K562 (cell line): ENCODE data around the gene IFFO2. TPM values are rescaled to one million over a fixed set of nuclear protein-coding genes. Genes with fewer than 3 reads are reported as not detected.

Experiments used
- BRF1 ChIP-seq: IDR thresholded peaks from 3 replicates; pipeline ENCODE4 v1.6.1; 2011; ENCODE audit warnings: borderline replicate concordance, mild to moderate bottlenecking; ENCODE audit not compliant: insufficient read length; ENCODE audit errors: extremely low read depth
- CBX2 ChIP-seq: fragments of 200-600 bp; sonication (generic); IDR thresholded peaks from one replicate; pipeline ENCODE4 v1.6.1; 2012; ENCODE audit warnings: mild to moderate bottlenecking, low read length, inconsistent platforms; ENCODE audit not compliant: insufficient read depth, poor library complexity, severe bottlenecking
- CCAR2 ChIP-seq: fragments of 200-400 bp; formaldehyde crosslinking; IDR thresholded peaks from 2 replicates; pipeline ENCODE4 v1.6.1; 2017; ENCODE audit warnings: mild to moderate bottlenecking, low read depth, low read length
- DPF2 ChIP-seq: fragments of 450-650 bp; IDR thresholded peaks from 2 replicates; pipeline ENCODE4 v1.6.1; 2016
- E2F5 ChIP-seq: sonication (generic); formaldehyde crosslinking; IDR thresholded peaks from 2 replicates; pipeline ENCODE4 v1.8.0; 2022; ENCODE audit warnings: mild to moderate bottlenecking, missing genetic modification reagents
- ELF4 ChIP-seq: fragments of 450-650 bp; formaldehyde crosslinking; IDR thresholded peaks from 2 replicates; pipeline ENCODE4 v1.4.0; 2022; ENCODE audit warnings: missing genetic modification characterization
- FOXA1 ChIP-seq: fragments of 450-650 bp; IDR thresholded peaks from 2 replicates; pipeline ENCODE4 v1.6.1; 2016; ENCODE audit warnings: mild to moderate bottlenecking, borderline replicate concordance
- HDAC2 ChIP-seq: fragments of 450-650 bp; IDR thresholded peaks from 2 replicates; pipeline ENCODE4 v1.6.1; 2016; ENCODE audit warnings: mild to moderate bottlenecking
- MTA1 ChIP-seq: fragments of 450-650 bp; IDR thresholded peaks from 2 replicates; pipeline ENCODE4 v1.6.1; 2017; ENCODE audit warnings: borderline replicate concordance
- MTA2 ChIP-seq: fragments of 450-650 bp; IDR thresholded peaks from 2 replicates; pipeline ENCODE4 v1.6.1; 2016; ENCODE audit warnings: low read depth
- RNF219 ChIP-seq: fragments of 250-450 bp; sonication (Bioruptor Pico); IDR thresholded peaks from 2 replicates; pipeline ENCODE4 v1.5.0; 2022; ENCODE audit warnings: mild to moderate bottlenecking
- SIX5 ChIP-seq, 2 experiments: IDR thresholded peaks; 2 replicates each; pipeline ENCODE4 v1.6.1; 2011; ENCODE audit warnings: low read length in 2 of 2, borderline replicate concordance in 1 of 2, low read depth in 1 of 2, mild to moderate bottlenecking in 1 of 2, moderate library complexity in 1 of 2; ENCODE audit not compliant: insufficient read depth in 1 of 2
- STAG1 ChIP-seq: sonication (generic); formaldehyde crosslinking; IDR thresholded peaks from 2 replicates; pipeline ENCODE4 v1.5.0; 2020; ENCODE audit warnings: missing genetic modification reagents, borderline replicate concordance
- STAT5A ChIP-seq: IDR thresholded peaks from 2 replicates; pipeline ENCODE4 v1.6.1; 2012; ENCODE audit warnings: low read length, inconsistent platforms, borderline replicate concordance
- TBL1XR1 ChIP-seq, 2 experiments: IDR thresholded peaks; 2 replicates each; pipeline ENCODE4 v1.6.1; 2012; ENCODE audit warnings: improper control_type of control experiment in 2 of 2, low read length in 2 of 2, mild to moderate bottlenecking in 1 of 2
- TCF3 ChIP-seq: sonication (generic); formaldehyde crosslinking; IDR thresholded peaks from 2 replicates; pipeline ENCODE4 v1.4.0; 2020; ENCODE audit warnings: mild to moderate bottlenecking, missing genetic modification reagents
- TCF7 ChIP-seq: sonication (generic); IDR thresholded peaks from 2 replicates; pipeline ENCODE4 v1.6.1; 2016; ENCODE audit warnings: antibody characterized with exemption, borderline replicate concordance
- TEAD1 ChIP-seq, 2 experiments: fragments of 450-650 bp in 1 of 2; sonication (generic) in 1 of 2; formaldehyde crosslinking; IDR thresholded peaks; 2 replicates each; pipeline versions ENCODE4 v1.4.0 to v1.8.0; 2020 to 2022; ENCODE audit warnings: mild to moderate bottlenecking in 2 of 2, missing genetic modification reagents in 1 of 2
- THRB ChIP-seq: fragments of 450-650 bp; formaldehyde crosslinking; conservative IDR thresholded peaks from 2 replicates; pipeline ENCODE4 v1.4.0; 2022; ENCODE audit warnings: mild to moderate bottlenecking, missing genetic modification characterization
- ZNF239 ChIP-seq: fragments of 250-450 bp; sonication (Bioruptor Pico); IDR thresholded peaks from 2 replicates; pipeline ENCODE4 v1.4.0; 2020; ENCODE audit warnings: mild to moderate bottlenecking
- ZNF449 ChIP-seq: fragments of 250-450 bp; sonication (Bioruptor Pico); IDR thresholded peaks from 2 replicates; pipeline ENCODE4 v1.8.0; 2022; ENCODE audit warnings: moderate library complexity, mild to moderate bottlenecking, inconsistent platforms
- ZNF57 ChIP-seq: fragments of 450-650 bp; formaldehyde crosslinking; IDR thresholded peaks from 2 replicates; pipeline ENCODE4 v1.4.0; 2020; ENCODE audit warnings: mild to moderate bottlenecking, moderate library complexity
- ZNF707 ChIP-seq: fragments of 250-450 bp; sonication (Bioruptor Pico); conservative IDR thresholded peaks from 2 replicates; pipeline ENCODE4 v1.8.0; 2022; ENCODE audit warnings: inconsistent platforms, mild to moderate bottlenecking, moderate library complexity
- ZZZ3 ChIP-seq: fragments of 450-650 bp; IDR thresholded peaks from 2 replicates; pipeline ENCODE4 v1.6.1; 2016; ENCODE audit warnings: antibody characterized with exemption, mild to moderate bottlenecking, moderate library complexity
- polyA plus RNA-seq, 8 experiments: library from polyadenylated mRNA; depleted of rRNA in 4 of 8; stranded (reverse) in 5 of 8; unstranded in 3 of 8; fragments of >200 nt; fragmentation: Nextera tagmentation in 2 of 8; fragmentation: Illumina TruSeq in 1 of 8; extraction: Ambion mirVana in 2 of 8; extraction: Trizol in 1 of 8; gene quantifications; 2 replicates each; pipeline versions ENCODE4 v1.2.1 to v1.2.3, GENCODE V29; 2011 to 2014; ENCODE audit warnings: inconsistent platforms in 1 of 8, missing spikeins in 1 of 8
- total RNA-seq, 7 experiments: library from RNA; depleted of rRNA in 6 of 7; stranded (reverse); fragments of >200 nt in 6 of 7; fragmentation: Illumina TruSeq in 2 of 7; extraction: Trizol in 2 of 7; gene quantifications; 2 replicates each; pipeline versions ENCODE4 v1.2.1 to v1.2.3, GENCODE V29; 2011 to 2021; ENCODE audit warnings: low replicate concordance in 1 of 7

The IFFO2 gene
- total and polyA plus RNA-seq, 9 of the 15 experiments (the other 6 are each of a cell fraction or from before 2014, with no cell fraction given), result 0.15 to 1.0 (median 0.44) TPM; not detected in 2

- TF ChIP-seq ZNF449 (CRISPR knock-in tag) (no peak), TBL1XR1 (IDR thresholded peaks at IDR 0.05; ENCODE audit: low read length in 2 of 2) (peak; percentile 14 to 64; a peak in 1 of 4 replicates), BRF1 (no peak), RNF219 (CRISPR knock-in tag) (no peak), CBX2 (no peak), FOXA1 (no peak), CCAR2 (no peak), TCF7 (no peak), E2F5 (CRISPR knock-in tag) (no peak), ZNF57 (CRISPR knock-in tag) (no peak), HDAC2 (peak; percentile 87), MTA1 (no peak), ZNF707 (CRISPR knock-in tag) (no peak), ZZZ3 (no peak), TCF3 (CRISPR knock-in tag) (no peak), SIX5 (IDR thresholded peaks at IDR 0.05; ENCODE audit: borderline replicate concordance in 1 of 2, insufficient read depth in 1 of 2, low read depth in 1 of 2, low read length in 2 of 2) (peak; percentile 18 to 52; a peak in 2 of 4 replicates), STAG1 (no peak), THRB (CRISPR knock-in tag) (no peak), DPF2 (peak; percentile 79; the same call in 1 of the 2 replicates), ZNF239 (peak; percentile 18; the same call in 1 of the 2 replicates), TEAD1 (CRISPR knock-in tag; IDR thresholded peaks at IDR 0.05) (peak in 1 of 2 experiments; percentile 83; a peak in 2 of 4 replicates), MTA2 (no peak), STAT5A (no peak), ELF4 (no peak)
Observed at GRCh38 chr1:18902523-18903290, 53.8 kb downstream of the IFFO2 start, which contains the start of gene ALDH4A1 (continued).
